Hepatocyte (in vitro differentiated cells): ENCODE data around the gene NCAPH2. TPM values are rescaled to one million over a fixed set of nuclear protein-coding genes. Genes with fewer than 3 reads are reported as not detected.

Experiments used
- DNase-seq: peaks from one replicate; pipeline ENCODE4 v3.0.0-alpha.2; 2016; ENCODE audit warnings: low spot score
- H2AFZ ChIP-seq: fragments of 200-600 bp; sonication (generic); 2 replicates; pipeline ENCODE4 v1.6.0; 2016; ENCODE audit warnings: antibody characterized with exemption, mild to moderate bottlenecking
- H3K27ac ChIP-seq: fragments of 200-600 bp; sonication (generic); 2 replicates; pipeline ENCODE4 v1.5.1; 2016; ENCODE audit warnings: mild to moderate bottlenecking
- H3K27me3 ChIP-seq: fragments of 200-600 bp; sonication (generic); 2 replicates; pipeline ENCODE4 v1.6.1; 2016
- H3K36me3 ChIP-seq: fragments of 200-600 bp; sonication (generic); replicated peaks from 2 replicates; pipeline ENCODE4 v1.5.1; 2016; ENCODE audit warnings: low read depth; ENCODE audit not compliant: insufficient read depth
- H3K4me1 ChIP-seq: fragments of 200-600 bp; sonication (generic); 2 replicates; pipeline ENCODE4 v1.5.1; 2016; ENCODE audit warnings: mild to moderate bottlenecking, moderate library complexity; ENCODE audit not compliant: insufficient read depth
- H3K4me2 ChIP-seq: fragments of 200-600 bp; sonication (generic); 2 replicates; pipeline ENCODE4 v1.6.0; 2016
- H3K4me3 ChIP-seq: fragments of 200-600 bp; sonication (generic); 2 replicates; pipeline ENCODE4 v1.5.1; 2016; ENCODE audit warnings: mild to moderate bottlenecking
- H3K79me2 ChIP-seq: fragments of 200-600 bp; sonication (generic); 2 replicates; pipeline ENCODE4 v1.6.0; 2017; ENCODE audit warnings: mild to moderate bottlenecking
- H3K9me2 ChIP-seq: fragments of 200-600 bp; sonication (generic); replicated peaks from 2 replicates; pipeline ENCODE4 v1.6.0; 2017; ENCODE audit warnings: mild to moderate bottlenecking; ENCODE audit not compliant: insufficient read depth
- H3K9me3 ChIP-seq: fragments of 200-600 bp; sonication (generic); 2 replicates; pipeline ENCODE4 v1.5.1; 2016; ENCODE audit warnings: low read depth, mild to moderate bottlenecking
- H4K20me1 ChIP-seq: fragments of 200-600 bp; sonication (generic); 2 replicates; pipeline ENCODE4 v1.6.0; 2016; ENCODE audit warnings: mild to moderate bottlenecking; ENCODE audit not compliant: insufficient read depth, poor library complexity, severe bottlenecking
- EZH2 ChIP-seq: fragments of 200-600 bp; sonication (generic); IDR thresholded peaks from 2 replicates; pipeline ENCODE4 v1.6.1; 2016; ENCODE audit warnings: antibody characterized with exemption, mild to moderate bottlenecking, borderline replicate concordance
- EZH2phosphoT487 ChIP-seq: fragments of 200-600 bp; sonication (generic); IDR thresholded peaks from one replicate; pipeline ENCODE4 v1.6.1; 2018; ENCODE audit warnings: antibody characterized with exemption, mild to moderate bottlenecking, low read depth, moderate library complexity; ENCODE audit not compliant: unreplicated experiment, severe bottlenecking
- WGBS: methylation state at CpG from one replicate; pipeline ENCODE4 v1.1.6; 2016; ENCODE audit warnings: low lambda C conversion rate; ENCODE audit errors: missing lambda C conversion rate; 5-methylcytosine and 5-hydroxymethylcytosine counted together
- polyA plus RNA-seq: library from polyadenylated mRNA; unstranded; fragments of >200 nt; fragmentation: Nextera tagmentation; extraction: Ambion mirVana; gene quantifications from 2 replicates; pipeline ENCODE4 v1.2.1, GENCODE V29; 2016
- total RNA-seq: library from RNA; depleted of rRNA; stranded (reverse); fragments of >200 nt; gene quantifications from 2 replicates; pipeline ENCODE4 v1.2.3, GENCODE V29; 2014
- TF ChIP-seq, protein P1 (sequence below): fragments of 200-600 bp; sonication (generic); IDR thresholded peaks from 2 replicates; pipeline ENCODE4 v1.5.1; 2016; ENCODE audit warnings: antibody characterized with exemption, mild to moderate bottlenecking; ENCODE audit not compliant: poor library complexity

NCAPH2 gene
- total and polyA plus RNA-seq, 2 experiments from 2014 or later: 25.6 to 40.6 TPM

DNA sequence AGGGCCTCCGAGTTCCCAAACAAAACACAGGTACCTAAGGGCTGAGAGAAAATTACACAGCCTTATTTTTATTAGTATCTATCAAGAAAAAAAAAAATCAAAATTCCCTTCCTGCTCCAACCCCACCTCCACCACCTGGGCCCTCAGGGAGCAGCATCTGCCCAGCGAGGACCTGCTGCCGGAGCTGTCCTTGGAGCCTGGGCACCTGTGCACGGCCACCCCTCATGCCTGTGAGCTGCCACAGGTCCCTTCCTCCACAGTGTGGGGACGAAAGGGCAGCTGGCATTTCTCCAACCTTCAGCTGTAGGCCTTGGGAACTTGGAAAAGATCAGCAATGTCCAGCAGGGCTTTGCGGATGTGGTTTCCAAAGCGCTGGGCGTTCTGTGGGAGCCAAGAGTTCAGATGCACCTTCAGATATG is 61.0 kb downstream of the NCAPH2 start:
- Histone ChIP-seq H3K27ac (no peak overlapping the region), H3K4me3 (no peak overlapping the region), H3K79me2 (no peaks in the 10 kb centered on the region), H3K9me2 (no peaks in the 10 kb centered on the region), H3K9me3 (no peaks in the 10 kb centered on the region), H3K36me3 (no peaks in the 10 kb centered on the region), H3K4me2 (no peak overlapping the region), H3K27me3 (no peaks in the 10 kb centered on the region), H3K4me1 (peaks cover 4% of the 10 kb centered on the region), H2AFZ (no peak overlapping the region), H4K20me1 (no peaks in the 10 kb centered on the region)
- TF ChIP-seq, protein P1, sequence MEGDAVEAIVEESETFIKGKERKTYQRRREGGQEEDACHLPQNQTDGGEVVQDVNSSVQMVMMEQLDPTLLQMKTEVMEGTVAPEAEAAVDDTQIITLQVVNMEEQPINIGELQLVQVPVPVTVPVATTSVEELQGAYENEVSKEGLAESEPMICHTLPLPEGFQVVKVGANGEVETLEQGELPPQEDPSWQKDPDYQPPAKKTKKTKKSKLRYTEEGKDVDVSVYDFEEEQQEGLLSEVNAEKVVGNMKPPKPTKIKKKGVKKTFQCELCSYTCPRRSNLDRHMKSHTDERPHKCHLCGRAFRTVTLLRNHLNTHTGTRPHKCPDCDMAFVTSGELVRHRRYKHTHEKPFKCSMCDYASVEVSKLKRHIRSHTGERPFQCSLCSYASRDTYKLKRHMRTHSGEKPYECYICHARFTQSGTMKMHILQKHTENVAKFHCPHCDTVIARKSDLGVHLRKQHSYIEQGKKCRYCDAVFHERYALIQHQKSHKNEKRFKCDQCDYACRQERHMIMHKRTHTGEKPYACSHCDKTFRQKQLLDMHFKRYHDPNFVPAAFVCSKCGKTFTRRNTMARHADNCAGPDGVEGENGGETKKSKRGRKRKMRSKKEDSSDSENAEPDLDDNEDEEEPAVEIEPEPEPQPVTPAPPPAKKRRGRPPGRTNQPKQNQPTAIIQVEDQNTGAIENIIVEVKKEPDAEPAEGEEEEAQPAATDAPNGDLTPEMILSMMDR: no peak
- no peak for TF ChIP-seq EZH2phosphoT487
- TF ChIP-seq EZH2: no peak
- 88% methylated on average over 8 of the region's 8 CpGs for WGBS
- DNase-seq: peak; percentile 55

DNA sequence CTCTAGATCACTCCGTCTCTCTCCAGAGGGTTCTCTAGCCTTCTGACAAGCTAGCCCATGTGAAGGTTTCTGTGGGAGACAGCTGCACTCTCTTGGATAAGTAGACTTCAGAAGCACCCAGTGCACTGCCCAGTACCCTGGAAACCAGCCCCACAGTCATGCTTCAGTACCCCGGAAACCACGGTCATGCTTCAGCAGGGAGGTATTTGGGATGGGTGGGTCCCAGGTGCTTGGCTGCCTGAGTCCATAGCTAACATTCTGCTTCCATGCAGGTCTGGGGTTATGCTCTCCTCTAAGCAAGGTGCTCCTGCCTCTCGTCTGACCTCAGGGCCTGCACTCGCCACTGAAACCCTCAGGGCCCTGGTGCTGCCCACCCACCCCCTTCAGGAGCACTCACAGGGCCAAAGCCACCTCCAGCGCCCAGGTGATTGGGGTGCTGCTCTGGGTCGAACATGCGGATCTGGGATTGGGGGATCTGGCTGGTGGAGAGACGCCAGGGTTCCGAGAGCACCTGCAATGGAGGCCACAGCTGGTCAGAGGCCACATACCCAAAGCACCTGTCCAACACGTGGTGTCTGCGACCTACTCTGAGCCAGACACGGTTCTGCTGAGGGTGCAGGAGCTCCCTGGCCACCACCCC is 62.0 kb downstream of the NCAPH2 start:
- no peak for DNase-seq
- no peak overlapping the region for H3K27ac ChIP-seq
- no peaks in the 10 kb centered on the region for H3K79me2 ChIP-seq
- no peaks in the 10 kb centered on the region for H3K36me3 ChIP-seq
- TF ChIP-seq, protein P1: no peak
- TF ChIP-seq EZH2phosphoT487: no peak
- no peak for TF ChIP-seq EZH2
- H3K27me3 ChIP-seq: no peaks in the 10 kb centered on the region
- 97% methylated on average over 13 of the region's 13 CpGs for WGBS
- no peak overlapping the region for H3K4me2 ChIP-seq
- no peaks in the 10 kb centered on the region for H3K9me3 ChIP-seq
- H3K9me2 ChIP-seq: no peaks in the 10 kb centered on the region
- H2AFZ ChIP-seq: no peak overlapping the region
- no peaks in the 10 kb centered on the region for H3K4me1 ChIP-seq
- H3K4me3 ChIP-seq: no peak overlapping the region
- no peaks in the 10 kb centered on the region for H4K20me1 ChIP-seq

GRCh38 chr22:50570861-50571260 is 62.8 kb downstream of the NCAPH2 start:
- Histone ChIP-seq H3K27me3 (no peaks in the 10 kb centered on the region), H2AFZ (no peak overlapping the region), H3K4me1 (no peaks in the 10 kb centered on the region), H3K79me2 (no peaks in the 10 kb centered on the region), H4K20me1 (peaks cover under 1% of the 10 kb centered on the region), H3K27ac (no peak overlapping the region), H3K4me3 (no peak overlapping the region), H3K9me2 (no peaks in the 10 kb centered on the region), H3K4me2 (no peak overlapping the region), H3K36me3 (no peaks in the 10 kb centered on the region), H3K9me3 (no peaks in the 10 kb centered on the region)
- no peak for TF ChIP-seq EZH2phosphoT487
- TF ChIP-seq, protein P1: no peak
- TF ChIP-seq EZH2: no peak
- DNase-seq: no peak
- WGBS: over 99% methylated on average over 12 of the region's 12 CpGs
